Parathyroid adenoma (tissue), 2 donors: ENCODE measurements around the gene SHANK2.

ENCODE experiments used
- H2AFZ ChIP-seq: fragments of 300-600 bp; sonication (generic); one replicate; pipeline ENCODE4 v1.7.0; 2017; ENCODE audit warnings: antibody characterized with exemption, mild to moderate bottlenecking
- H3K27ac ChIP-seq: fragments of 300-600 bp; sonication (generic); one replicate; pipeline ENCODE4 v1.7.0; 2017
- H3K27me3 ChIP-seq: fragments of 300-600 bp; sonication (generic); one replicate; pipeline ENCODE4 v1.7.0; 2017; ENCODE audit warnings: low read length; ENCODE audit not compliant: control insufficient read depth, insufficient read depth
- H3K36me3 ChIP-seq: fragments of 300-600 bp; sonication (generic); one replicate; pipeline ENCODE4 v1.7.0; 2017; ENCODE audit warnings: low read length; ENCODE audit not compliant: control insufficient read depth, insufficient read depth
- H3K4me1 ChIP-seq: fragments of 300-600 bp; sonication (generic); one replicate; pipeline ENCODE4 v1.7.0; 2017; ENCODE audit warnings: control low read depth
- H3K4me2 ChIP-seq: fragments of 300-600 bp; sonication (generic); one replicate; pipeline ENCODE4 v1.7.0; 2017; ENCODE audit warnings: low read length
- H3K4me3 ChIP-seq: fragments of 300-600 bp; sonication (generic); one replicate; pipeline ENCODE4 v1.7.0; 2017; ENCODE audit warnings: low read depth, low read length
- H3K79me2 ChIP-seq: fragments of 300-600 bp; sonication (generic); one replicate; pipeline ENCODE4 v1.7.0; 2017; ENCODE audit warnings: control low read depth
- H3K9ac ChIP-seq: fragments of 300-600 bp; sonication (generic); one replicate; pipeline ENCODE4 v1.7.0; 2017; ENCODE audit warnings: mild to moderate bottlenecking
- H3K9me3 ChIP-seq: fragments of 300-600 bp; sonication (generic); one replicate; pipeline ENCODE4 v1.7.0; 2017; ENCODE audit warnings: low read length; ENCODE audit not compliant: control insufficient read depth
- TF ChIP-seq, protein P1 (sequence below): fragments of 300-600 bp; sonication (generic); IDR thresholded peaks from one replicate; pipeline ENCODE4 v1.7.0; 2017; ENCODE audit warnings: antibody characterized with exemption, mild to moderate bottlenecking
- donor health status: primary hyperparathyroidism.

Gene SHANK2

DNA sequence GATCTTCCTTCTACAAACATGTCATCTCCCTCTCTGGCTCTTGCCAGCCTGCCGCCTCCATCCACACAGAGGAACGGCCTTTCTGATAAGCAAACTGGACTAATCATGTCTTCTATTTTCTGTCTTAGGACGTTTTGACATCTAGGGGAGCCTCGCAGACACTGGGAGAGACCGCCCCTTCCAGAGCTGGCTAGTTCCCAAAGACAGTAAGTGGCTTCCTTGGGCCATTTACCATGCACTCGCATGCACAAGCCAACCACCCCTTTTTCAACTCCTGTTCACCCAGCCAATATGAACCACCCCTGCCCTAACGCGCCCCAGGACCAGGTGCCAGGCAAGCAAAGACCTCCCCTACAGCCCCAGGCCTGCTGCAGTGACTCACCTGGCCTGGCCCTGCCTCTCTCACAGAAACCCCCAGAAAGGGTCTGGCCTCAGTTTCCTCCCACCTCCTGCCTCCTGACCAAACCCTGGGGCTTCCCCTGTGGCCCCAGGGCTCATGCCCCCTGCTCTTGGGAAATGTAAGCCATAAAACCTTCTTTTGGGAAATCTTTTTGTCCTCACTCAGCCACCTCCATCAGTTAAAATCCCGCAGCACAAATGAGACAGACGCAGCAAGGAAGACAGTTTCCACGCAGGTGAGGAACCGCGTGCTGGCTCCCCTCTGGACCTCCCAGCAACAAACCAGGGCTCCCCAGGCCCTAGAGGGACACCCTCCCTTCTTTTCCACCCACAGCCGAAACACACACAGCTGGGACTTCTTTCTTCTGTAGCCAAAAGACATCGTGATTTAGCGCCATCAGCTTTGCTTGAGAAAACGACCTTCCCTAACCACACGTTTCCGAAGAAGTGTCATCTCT lies 38.5 kb downstream of the SHANK2 start:
- H3K4me3 ChIP-seq = no peak overlapping the region
- H3K4me1 ChIP-seq = no peaks in the 10 kb centered on the region
- H3K9me3 ChIP-seq = no peaks in the 10 kb centered on the region
- no peak overlapping the region for H3K27ac ChIP-seq
- no peaks in the 10 kb centered on the region for H3K36me3 ChIP-seq
- no peak overlapping the region for H3K4me2 ChIP-seq
- TF ChIP-seq, protein P1, sequence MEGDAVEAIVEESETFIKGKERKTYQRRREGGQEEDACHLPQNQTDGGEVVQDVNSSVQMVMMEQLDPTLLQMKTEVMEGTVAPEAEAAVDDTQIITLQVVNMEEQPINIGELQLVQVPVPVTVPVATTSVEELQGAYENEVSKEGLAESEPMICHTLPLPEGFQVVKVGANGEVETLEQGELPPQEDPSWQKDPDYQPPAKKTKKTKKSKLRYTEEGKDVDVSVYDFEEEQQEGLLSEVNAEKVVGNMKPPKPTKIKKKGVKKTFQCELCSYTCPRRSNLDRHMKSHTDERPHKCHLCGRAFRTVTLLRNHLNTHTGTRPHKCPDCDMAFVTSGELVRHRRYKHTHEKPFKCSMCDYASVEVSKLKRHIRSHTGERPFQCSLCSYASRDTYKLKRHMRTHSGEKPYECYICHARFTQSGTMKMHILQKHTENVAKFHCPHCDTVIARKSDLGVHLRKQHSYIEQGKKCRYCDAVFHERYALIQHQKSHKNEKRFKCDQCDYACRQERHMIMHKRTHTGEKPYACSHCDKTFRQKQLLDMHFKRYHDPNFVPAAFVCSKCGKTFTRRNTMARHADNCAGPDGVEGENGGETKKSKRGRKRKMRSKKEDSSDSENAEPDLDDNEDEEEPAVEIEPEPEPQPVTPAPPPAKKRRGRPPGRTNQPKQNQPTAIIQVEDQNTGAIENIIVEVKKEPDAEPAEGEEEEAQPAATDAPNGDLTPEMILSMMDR = no peak
- no peak overlapping the region for H3K9ac ChIP-seq
- H3K27me3 ChIP-seq = no peaks in the 10 kb centered on the region
- H3K79me2 ChIP-seq = no peaks in the 10 kb centered on the region
- no peak overlapping the region for H2AFZ ChIP-seq

DNA sequence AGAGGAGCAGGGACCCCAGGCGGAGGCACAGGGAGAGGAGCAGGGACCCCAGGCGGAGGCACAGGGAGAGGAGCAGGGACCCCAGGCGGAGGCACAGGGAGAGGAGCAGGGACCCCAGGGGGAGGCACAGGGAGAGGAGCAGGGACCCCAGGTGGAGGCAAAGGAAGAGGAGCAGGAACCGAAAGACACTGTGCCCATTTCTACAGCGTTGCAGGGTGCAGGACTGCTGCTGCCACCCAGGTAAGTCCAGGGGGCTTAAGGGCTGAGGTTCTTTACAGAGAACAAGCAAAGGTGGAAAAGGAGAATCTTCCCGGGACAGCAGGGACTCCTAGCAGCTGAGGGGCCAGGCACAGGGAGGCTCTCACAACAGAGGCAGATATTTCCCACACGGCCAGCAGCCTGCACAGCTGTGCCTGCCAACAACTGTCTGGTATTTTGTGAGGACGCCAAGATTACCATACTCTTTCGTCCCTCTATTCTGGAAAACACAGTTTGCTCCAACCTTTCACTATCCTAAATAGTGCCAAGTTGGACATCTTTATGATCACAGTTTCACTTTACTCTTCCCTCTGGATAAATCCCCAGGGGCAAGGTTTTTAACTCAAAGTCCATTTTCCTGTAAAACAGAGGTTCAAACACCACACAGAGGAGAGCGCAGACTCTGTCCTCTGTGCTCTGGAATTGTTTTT lies 39.4 kb downstream of the SHANK2 start:
- Histone ChIP-seq H3K9ac (no peak overlapping the region), H3K4me3 (no peak overlapping the region), H2AFZ (no peak overlapping the region), H3K9me3 (no peaks in the 10 kb centered on the region), H3K4me2 (no peak overlapping the region), H3K36me3 (no peaks in the 10 kb centered on the region), H3K79me2 (no peaks in the 10 kb centered on the region), H3K4me1 (no peaks in the 10 kb centered on the region), H3K27ac (no peak overlapping the region), H3K27me3 (no peaks in the 10 kb centered on the region)
- TF ChIP-seq, protein P1 = no peak

DNA sequence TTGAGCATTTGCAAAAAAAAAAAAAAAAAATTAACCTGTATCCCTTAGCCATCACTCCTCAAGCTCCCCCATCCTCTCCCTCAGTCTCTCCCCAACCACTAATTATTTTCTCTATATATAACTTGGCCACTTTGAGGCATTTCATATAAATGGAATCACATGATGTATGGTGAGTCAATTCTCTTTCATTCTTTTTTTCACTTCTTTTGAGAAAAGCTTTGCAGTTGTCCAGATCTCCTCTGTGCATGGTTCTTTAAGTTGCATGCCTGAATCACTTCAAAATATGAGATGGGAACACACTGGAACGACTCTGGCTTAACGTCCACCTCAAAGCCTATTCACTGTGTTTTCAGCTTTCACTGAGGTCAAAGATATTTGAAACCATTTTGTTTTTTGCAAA lies 40.7 kb downstream of the SHANK2 start:
- H3K9me3 ChIP-seq = no peaks in the 10 kb centered on the region
- no peak overlapping the region for H3K27ac ChIP-seq
- no peak overlapping the region for H3K9ac ChIP-seq
- TF ChIP-seq, protein P1 = no peak
- no peaks in the 10 kb centered on the region for H3K36me3 ChIP-seq
- no peak overlapping the region for H3K4me3 ChIP-seq
- no peaks in the 10 kb centered on the region for H3K27me3 ChIP-seq
- H2AFZ ChIP-seq = no peak overlapping the region
- H3K4me1 ChIP-seq = no peaks in the 10 kb centered on the region
- H3K79me2 ChIP-seq = no peaks in the 10 kb centered on the region
- H3K4me2 ChIP-seq = no peak overlapping the region

GRCh38 chr11:71210861-71211260 lies 41.5 kb downstream of the SHANK2 start:
- no peak overlapping the region for H3K4me2 ChIP-seq
- no peak overlapping the region for H2AFZ ChIP-seq
- TF ChIP-seq, protein P1 = no peak
- no peak overlapping the region for H3K4me3 ChIP-seq
- H3K36me3 ChIP-seq = no peaks in the 10 kb centered on the region
- no peak overlapping the region for H3K27ac ChIP-seq
- no peaks in the 10 kb centered on the region for H3K79me2 ChIP-seq
- H3K9me3 ChIP-seq = no peaks in the 10 kb centered on the region
- H3K27me3 ChIP-seq = no peaks in the 10 kb centered on the region
- no peak overlapping the region for H3K9ac ChIP-seq
- H3K4me1 ChIP-seq = no peaks in the 10 kb centered on the region
